Activated T-helper 9 cell treated with anti-CD3 and anti-CD28 coated beads, Interleukin-2, amount 50 U/mL, for 16 hours (primary cell): ENCODE measurements around the gene ACBD6.

Source experiments
- DNase-seq: peaks from one replicate; pipeline ENCODE4 v3.0.0-alpha.2; 2020; ENCODE audit warnings: low read depth

Gene ACBD6

DNA sequence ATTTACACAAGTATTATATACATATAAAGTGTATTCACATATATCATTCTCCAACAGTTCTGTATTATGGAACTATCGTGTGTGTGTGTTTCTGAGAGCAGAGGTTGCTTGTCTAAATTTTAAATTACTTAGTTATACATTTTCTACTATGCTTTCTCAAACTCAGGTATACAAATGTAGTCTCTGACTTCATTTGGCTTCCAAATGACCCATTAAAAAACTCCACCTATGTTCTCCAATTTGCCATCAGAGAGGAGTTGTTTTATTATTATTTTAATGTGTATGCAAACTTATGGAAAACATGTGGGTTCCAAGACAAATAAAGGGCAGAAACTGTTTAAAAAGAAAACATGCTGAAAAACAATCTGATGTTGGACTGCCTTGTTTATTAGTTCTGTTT lies 131.8 kb downstream of the ACBD6 start:
- DNase-seq: no peak

GRCh38 chr1:180370188-180370587 lies 132.2 kb downstream of the ACBD6 start:
- no peak for DNase-seq

DNA sequence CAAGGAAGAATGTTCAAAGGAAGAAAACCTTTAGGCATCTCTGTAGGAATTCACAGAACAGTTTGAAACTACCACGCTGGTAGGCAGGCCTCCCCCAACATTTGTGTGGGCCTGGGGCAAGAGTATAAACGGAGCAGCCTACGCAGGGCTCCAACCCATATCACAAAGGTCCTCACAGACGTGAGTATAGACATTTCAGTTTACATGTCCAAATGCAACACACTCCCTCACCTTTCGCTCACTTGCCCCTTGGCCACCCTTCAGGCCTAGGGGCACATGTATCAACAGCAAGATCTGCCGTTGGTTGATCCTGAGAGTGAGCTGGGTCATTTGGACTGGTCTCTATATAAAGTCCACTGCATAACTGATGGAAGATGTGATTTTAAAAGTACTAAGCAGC lies 133.3 kb downstream of the ACBD6 start:
- DNase-seq: no peak

- no peak for DNase-seq
Measured at GRCh38 chr1:180366371-180367068, 135.9 kb downstream of the ACBD6 start.

DNA sequence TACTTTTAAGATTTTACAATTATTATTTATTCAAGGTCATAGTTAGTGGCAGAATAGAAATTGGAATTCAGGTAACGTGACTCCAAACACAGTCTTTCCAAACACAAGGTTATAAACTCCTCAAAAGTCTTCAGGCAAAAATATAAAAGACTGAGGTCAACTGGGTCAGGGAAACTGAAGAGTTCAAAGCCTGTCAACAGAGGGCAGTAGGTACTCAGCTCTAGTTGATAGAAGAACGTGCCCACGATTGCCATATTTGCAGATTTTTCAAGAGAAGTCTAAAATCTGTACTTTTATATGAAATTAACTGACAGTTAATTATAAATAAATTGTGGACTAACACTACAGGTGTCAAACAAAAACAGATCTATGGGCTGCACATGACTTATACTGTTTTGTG lies 137.3 kb downstream of the ACBD6 start:
- DNase-seq: no peak

DNA sequence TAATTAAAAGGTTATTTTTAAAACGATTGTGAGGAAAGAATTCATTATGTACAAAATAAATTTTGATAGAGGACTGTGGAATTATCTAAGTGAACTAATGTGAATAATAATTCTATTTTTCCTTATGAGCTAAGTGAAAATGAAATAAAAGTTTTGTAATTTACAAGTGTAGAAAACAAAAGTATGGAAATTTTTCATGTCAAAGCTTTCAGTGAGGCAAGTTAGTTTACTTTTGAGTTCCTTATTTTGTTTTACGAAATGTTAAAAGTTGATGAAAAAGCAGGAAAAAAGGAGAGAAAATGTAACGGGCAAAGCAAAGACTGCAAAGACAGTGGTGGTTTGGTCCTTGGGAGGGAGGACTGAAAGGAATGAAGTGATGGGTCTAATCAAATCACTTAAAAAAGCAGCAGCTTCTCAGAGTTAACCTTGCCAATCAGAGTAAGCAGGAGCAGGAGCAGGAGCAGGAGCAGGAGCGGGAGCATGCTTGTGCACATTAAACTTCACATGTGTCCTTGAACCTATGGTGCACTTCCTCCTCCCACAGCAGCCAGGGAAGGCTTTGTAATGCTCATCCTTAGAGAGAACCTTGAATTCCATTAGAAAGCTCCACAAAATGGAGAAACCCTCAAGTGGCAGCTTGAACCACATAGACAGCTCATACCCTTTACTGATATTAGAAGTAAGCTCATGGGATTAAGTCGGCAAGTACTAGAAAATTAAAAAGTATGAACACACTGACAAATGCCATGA lies 139.0 kb downstream of the ACBD6 start:
- no peak for DNase-seq

GRCh38 chr1:180360333-180361075 lies 141.9 kb downstream of the ACBD6 start:
- no peak for DNase-seq

- DNase-seq: no peak
Measured at GRCh38 chr1:180358649-180359048, 143.7 kb downstream of the ACBD6 start.

DNA sequence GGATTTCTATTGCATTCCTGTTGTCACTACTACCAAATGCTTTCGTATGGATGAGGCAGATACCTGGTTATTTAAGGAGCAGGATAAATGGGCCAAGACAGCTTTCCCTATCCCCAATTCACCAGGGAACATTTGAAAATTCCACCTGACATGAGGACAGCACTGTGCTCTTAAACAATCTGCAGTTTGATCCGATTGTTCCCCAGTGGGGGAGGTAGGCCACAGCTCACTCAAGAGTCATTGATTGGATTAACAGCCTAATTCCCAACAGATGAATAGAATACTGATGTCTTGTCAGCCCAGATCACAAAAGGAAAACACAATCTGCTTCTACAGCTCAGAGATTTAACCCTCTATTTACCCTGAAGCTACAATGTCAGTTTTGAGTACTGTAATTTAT lies 148.4 kb downstream of the ACBD6 start:
- no peak for DNase-seq

- DNase-seq: no peak
Measured at GRCh38 chr1:180352588-180352987, 149.8 kb downstream of the ACBD6 start.

- DNase-seq: no peak
Measured at GRCh38 chr1:180352021-180352420, 150.4 kb downstream of the ACBD6 start.

DNA sequence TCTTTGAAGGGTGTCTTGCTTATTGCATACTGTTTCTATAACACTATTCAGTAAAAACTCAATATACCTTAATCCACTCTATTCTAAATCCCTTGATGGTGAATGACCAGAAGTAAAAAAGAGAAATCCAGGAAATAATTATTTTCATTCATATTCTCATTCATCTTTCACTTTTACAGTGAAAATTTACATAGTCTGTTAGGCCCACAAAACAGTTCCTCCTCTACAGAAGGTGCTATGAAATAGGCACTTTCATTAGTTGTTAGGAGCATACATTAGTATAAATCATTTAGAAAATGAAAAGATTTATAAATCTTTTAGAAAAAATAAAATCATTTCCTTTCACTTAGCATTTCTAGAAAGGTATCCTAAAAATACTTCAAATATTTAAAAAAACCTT lies 157.2 kb downstream of the ACBD6 start:
- DNase-seq: no peak

DNA sequence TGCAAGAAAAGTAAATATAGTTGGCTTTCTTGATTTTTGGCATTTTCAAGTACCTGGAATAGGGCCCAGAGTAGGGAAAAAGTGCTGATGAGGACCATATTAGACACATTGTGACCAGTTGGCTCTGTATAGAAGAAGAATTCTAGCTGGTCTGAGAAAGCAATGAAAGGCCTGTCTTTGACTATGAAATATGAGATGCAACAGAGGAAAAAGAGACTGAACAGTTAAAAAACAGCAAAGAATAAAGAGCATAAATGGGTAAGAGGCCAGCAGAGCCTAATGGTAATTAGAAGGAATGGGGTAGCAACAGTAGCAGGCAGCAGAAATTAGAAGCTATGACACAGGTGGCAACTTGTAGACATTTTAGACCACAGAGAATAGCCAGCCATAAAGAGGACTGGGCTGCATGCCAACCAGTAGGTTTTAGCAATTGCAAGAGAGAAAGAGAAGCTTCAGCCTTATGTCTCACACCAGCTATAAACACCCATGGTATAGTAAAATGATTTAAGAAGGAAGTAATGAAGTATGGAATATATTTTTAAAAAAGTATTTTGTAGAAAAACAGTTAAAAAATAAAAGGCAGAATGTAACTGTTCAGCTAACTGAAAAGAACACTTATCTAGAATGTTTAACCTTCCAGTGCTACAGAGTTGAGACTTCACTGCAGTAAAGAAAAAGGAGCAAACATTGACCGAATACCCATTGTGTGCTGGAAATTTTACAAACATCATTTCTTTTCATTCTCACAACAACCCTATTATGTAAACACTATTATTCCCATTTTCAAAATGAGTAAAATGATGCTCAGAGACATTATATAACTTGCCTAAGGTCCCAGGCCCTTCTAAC lies 158.2 kb downstream of the ACBD6 start:
- DNase-seq: no peak

DNA sequence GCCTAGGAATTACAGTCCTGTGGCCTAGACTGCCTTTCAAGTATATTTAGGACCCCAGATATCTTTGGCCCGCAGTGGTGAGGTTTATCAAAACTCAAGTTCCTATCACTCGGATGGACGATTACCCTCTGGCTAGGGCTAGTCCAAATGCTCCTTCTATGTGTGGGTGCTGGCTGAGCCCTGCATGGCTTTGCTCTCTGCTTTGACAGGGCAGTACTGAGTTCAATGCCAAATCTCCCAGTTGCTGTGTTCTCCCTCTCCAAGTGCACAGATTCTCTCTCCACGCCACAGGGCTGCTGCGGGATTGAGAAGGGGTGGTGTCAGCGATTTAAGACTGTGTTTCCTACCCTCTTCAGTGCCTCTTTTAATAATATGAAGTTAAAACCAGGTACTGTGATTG lies 175.3 kb downstream of the ACBD6 start:
- no peak for DNase-seq

DNA sequence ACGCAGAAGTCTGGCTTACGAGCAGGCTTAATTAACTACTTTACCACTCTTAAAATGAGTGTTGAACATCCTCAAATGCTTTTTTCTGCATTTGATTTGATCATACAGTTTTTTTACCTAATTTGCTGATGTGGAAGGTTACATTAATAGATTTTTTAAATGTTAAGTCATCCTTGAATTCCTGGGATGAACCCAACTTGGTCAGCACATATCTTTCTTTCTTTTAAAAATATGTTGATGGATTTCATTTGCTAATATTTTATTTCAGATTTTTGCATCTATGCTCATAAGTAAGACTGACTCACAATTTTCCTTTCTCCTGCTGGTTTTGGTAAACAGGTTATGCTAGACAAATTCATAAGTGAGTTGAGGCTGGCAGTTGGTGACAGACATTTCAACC lies 189.5 kb downstream of the ACBD6 start:
- no peak for DNase-seq

GRCh38 chr1:180311011-180311730 lies 191.2 kb downstream of the ACBD6 start:
- DNase-seq: no peak

GRCh38 chr1:180310095-180310494 lies 192.3 kb downstream of the ACBD6 start:
- no peak for DNase-seq

GRCh38 chr1:180309338-180309737 lies 193.0 kb downstream of the ACBD6 start:
- DNase-seq: no peak

- DNase-seq: no peak
Measured at GRCh38 chr1:180301135-180301742, 201.1 kb downstream of the ACBD6 start.

- DNase-seq: no peak
Measured at GRCh38 chr1:180299479-180300221, 202.7 kb downstream of the ACBD6 start.
